GM18526 (cell line): ENCODE data around the gene MRPS12.

Experiments
- POLR2A ChIP-seq: IDR thresholded peaks from 3 replicates; pipeline ENCODE4 v1.6.1; 2011; ENCODE audit not compliant: insufficient read length; ENCODE audit errors: extremely low read depth

The MRPS12 gene

GRCh38 chr19:38975214-38975860 lies 44.6 kb downstream of the MRPS12 start, which contains the start of gene FBXO17:
FBXO17 (minus strand) TSS chr19:38975742; CDS start chr19:38950319, 25,423 bp downstream.
- TF ChIP-seq POLR2A: no peak

- no peak for TF ChIP-seq POLR2A
Observed at GRCh38 chr19:38975861-38976271, 45.1 kb downstream of the MRPS12 start.

DNA sequence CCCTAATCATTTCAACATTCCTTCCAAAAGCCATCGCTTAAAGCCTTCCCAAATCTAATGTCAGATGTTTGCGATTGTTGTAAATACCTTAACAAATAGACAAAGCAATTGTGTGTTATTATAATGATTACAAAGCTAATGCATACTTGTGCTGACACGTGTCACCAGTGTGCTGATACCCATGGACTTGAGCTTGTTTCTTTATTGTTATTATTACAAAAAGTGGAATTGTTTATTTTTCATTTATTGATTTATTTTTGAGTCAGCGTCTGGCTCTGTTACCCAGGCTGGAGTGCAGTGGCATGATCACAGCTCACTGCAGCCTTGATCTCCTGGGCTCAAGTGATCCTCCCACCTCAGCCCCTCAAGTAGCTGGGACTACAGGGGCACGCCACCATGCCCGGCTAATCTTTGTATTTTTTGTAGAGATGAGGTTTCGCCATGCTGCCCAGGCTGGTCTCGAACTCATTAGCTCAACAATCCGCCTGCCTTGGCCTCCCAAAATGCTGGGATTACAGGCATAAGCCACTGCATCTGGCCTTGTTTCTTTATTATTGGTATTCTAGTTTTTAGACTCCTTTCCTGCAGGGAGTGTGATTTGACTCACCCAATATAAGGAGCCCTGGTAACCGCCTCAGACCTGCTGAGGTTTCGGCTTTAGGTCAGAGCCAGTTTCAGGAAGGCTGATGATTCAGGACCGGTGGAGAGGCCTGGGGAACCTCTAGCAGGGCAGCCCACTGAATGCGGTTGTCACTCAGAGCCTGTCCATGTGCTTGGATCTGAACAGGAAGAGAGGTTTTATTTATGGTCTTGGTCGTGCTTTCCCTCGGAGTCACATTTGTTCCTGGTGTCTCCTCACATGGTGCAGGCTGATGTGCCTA lies 46.9 kb downstream of the MRPS12 start:
- no peak for TF ChIP-seq POLR2A

DNA sequence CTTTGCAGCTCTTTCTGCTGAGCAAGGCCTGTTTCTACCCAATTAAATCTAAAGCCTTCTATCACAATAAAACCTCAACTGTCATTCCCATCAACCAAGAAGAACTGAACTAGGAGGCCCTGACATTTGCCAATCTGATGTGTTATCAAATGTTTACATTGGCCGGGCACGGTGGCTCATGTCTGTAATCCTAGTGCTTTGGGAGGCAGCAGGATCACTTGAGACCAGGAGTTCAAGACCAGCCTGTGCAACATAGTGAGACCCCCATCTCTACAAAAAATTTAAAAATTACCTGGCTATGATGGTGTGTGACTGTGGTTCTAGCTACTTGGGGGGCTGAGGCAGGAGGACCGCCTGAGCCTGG lies 47.6 kb downstream of the MRPS12 start:
- TF ChIP-seq POLR2A: no peak

DNA sequence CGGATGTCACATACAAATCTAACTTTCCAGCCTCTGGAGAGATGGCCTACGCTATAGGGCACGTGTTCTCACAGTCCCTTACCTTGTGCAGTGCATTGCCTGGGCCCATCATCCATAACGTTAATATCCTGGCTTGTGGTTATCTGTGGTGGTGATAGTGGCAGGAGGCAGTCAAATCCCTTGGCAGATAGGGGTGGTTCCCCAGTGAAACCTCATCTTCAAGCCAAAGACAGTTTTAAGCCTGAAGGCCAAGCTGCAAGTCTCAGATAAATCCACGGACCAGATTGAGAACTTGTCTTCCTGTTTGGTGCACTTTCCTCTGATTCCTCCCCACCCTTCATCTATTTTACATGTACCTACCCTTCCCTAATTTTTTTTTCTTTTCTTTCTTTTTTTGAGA lies 49.1 kb downstream of the MRPS12 start:
- TF ChIP-seq POLR2A: no peak

GRCh38 chr19:38980583-38981374 lies 50.0 kb downstream of the MRPS12 start:
- no peak for TF ChIP-seq POLR2A
